ENCODE data around the gene LSM14A. TPM values are rescaled to one million over a fixed set of nuclear protein-coding genes. Genes with fewer than 3 reads are reported as not detected.

LSM14A gene
- total and polyA plus RNA-seq, 4 experiments from 2014 or later: 158 to 176 (median 170) TPM

GRCh38 chr19:34275705-34276104 lies 103.4 kb downstream of the LSM14A start:
- DNase-seq: no peak
- H3K4me1 Mint-ChIP-seq: peaks cover 41 to 78% (median 56%) of the 10 kb centered on the region in 4 donors
- Histone ChIP-seq H3K4me1 (ENCODE audit: insufficient read depth, low read length) (peaks cover 62% of the 10 kb centered on the region), H3K27me3 (ENCODE audit: insufficient read depth, low read length) (no peaks in the 10 kb centered on the region), H3K4me3 (ENCODE audit: low read length in 2 of 2) (no peak overlapping the region), H3K27ac (ENCODE audit: low read depth, low read length) (no peak overlapping the region), H3K9me3 (ENCODE audit: control insufficient read depth in 1 of 2, low read length in 2 of 2) (no peaks in the 10 kb centered on the region), H3K36me3 (ENCODE audit: insufficient read depth, low read length) (no peaks in the 10 kb centered on the region)
- intact Hi-C loops (cut with micrococcal nuclease): no loop called here
- peaks cover 0 to 2% (median 0%) of the 10 kb centered on the region in 8 donors for H3K9me3 Mint-ChIP-seq
- peak overlapping the region in 2 of 8 donors; percentile 7 to 36 for H3K4me3 Mint-ChIP-seq
- POLR2A ChIA-PET (ENCODE audit: partially characterized antibody): no interaction called here
- H3K27me3 Mint-ChIP-seq: no peaks in the 10 kb centered on the region
- H3K27ac Mint-ChIP-seq: peak overlapping the region in 3 of 7 donors; percentile 22 to 73 (median 32)
- peaks cover 7 to 12% of the 10 kb centered on the region in 2 donors for H3K36me3 Mint-ChIP-seq
- CTCF ChIA-PET (ENCODE audit: partially characterized antibody): no interaction called here

GRCh38 chr19:34276614-34277013 lies 104.3 kb downstream of the LSM14A start:
- no peak overlapping the region for H3K4me3 ChIP-seq (ENCODE audit: low read length in 2 of 2)
- peak overlapping the region in 5 of 7 donors; percentile 14 to 74 (median 57) for H3K27ac Mint-ChIP-seq
- peaks cover 52% of the 10 kb centered on the region for H3K4me1 ChIP-seq (ENCODE audit: insufficient read depth, low read length)

GRCh38 chr19:34277244-34277643 lies 104.9 kb downstream of the LSM14A start:
- peak overlapping the region in 5 of 7 donors; percentile 14 to 57 (median 42) for H3K27ac Mint-ChIP-seq
- no peak for DNase-seq
- H3K9me3 Mint-ChIP-seq: peaks cover 0 to 2% (median 0%) of the 10 kb centered on the region in 8 donors
- intact Hi-C loops (cut with micrococcal nuclease): no loop called here
- H3K27me3 Mint-ChIP-seq: no peaks in the 10 kb centered on the region
- Histone ChIP-seq H3K4me3 (ENCODE audit: low read length in 2 of 2) (no peak overlapping the region), H3K27me3 (ENCODE audit: insufficient read depth, low read length) (no peaks in the 10 kb centered on the region), H3K9me3 (ENCODE audit: control insufficient read depth in 1 of 2, low read length in 2 of 2) (no peaks in the 10 kb centered on the region), H3K36me3 (ENCODE audit: insufficient read depth, low read length) (no peaks in the 10 kb centered on the region), H3K4me1 (ENCODE audit: insufficient read depth, low read length) (peaks cover 46% of the 10 kb centered on the region), H3K27ac (ENCODE audit: low read depth, low read length) (no peak overlapping the region)
- peaks cover 42 to 76% (median 50%) of the 10 kb centered on the region in 4 donors for H3K4me1 Mint-ChIP-seq
- peaks cover 14 to 19% of the 10 kb centered on the region in 2 donors for H3K36me3 Mint-ChIP-seq
- ChIA-PET POLR2A (ENCODE audit: partially characterized antibody) (no interaction called here), CTCF (ENCODE audit: partially characterized antibody) (no interaction called here)
- H3K4me3 Mint-ChIP-seq: peak overlapping the region in 4 of 8 donors; percentile 4 to 63 (median 16)

More at GRCh38 chr19:34276614-34277013, 104.3 kb downstream of the LSM14A start:
- H3K27ac ChIP-seq (ENCODE audit: low read depth, low read length): no peak overlapping the region
- ChIA-PET CTCF (ENCODE audit: partially characterized antibody) (no interaction called here), POLR2A (ENCODE audit: partially characterized antibody) (no interaction called here)
- Mint-ChIP-seq H3K27me3 (no peaks in the 10 kb centered on the region), H3K36me3 (peaks cover 10 to 13% of the 10 kb centered on the region in 2 donors), H3K9me3 (peaks cover 0 to 2% (median 0%) of the 10 kb centered on the region in 8 donors), H3K4me1 (peaks cover 41 to 76% (median 54%) of the 10 kb centered on the region in 4 donors), H3K4me3 (peak overlapping the region in 5 of 8 donors; percentile 4 to 63 (median 27))
- DNase-seq: no peak
- intact Hi-C loops (cut with micrococcal nuclease): no loop called here
- H3K9me3 ChIP-seq (ENCODE audit: control insufficient read depth in 1 of 2, low read length in 2 of 2): no peaks in the 10 kb centered on the region
- H3K27me3 ChIP-seq (ENCODE audit: insufficient read depth, low read length): no peaks in the 10 kb centered on the region
- H3K36me3 ChIP-seq (ENCODE audit: insufficient read depth, low read length): no peaks in the 10 kb centered on the region

- peaks cover 15 to 18% of the 10 kb centered on the region in 2 donors for H3K36me3 Mint-ChIP-seq
- POLR2A ChIA-PET (ENCODE audit: partially characterized antibody): interaction anchor here (0.6 kb wide), 1 partner anchor 9 kb away, joined by 5 read pairs; no protein-coding TSS in a partner anchor
Observed at GRCh38 chr19:34278783-34279182, 106.5 kb downstream of the LSM14A start.

More at GRCh38 chr19:34278783-34279182, 106.5 kb downstream of the LSM14A start:
- no peaks in the 10 kb centered on the region for H3K9me3 ChIP-seq (ENCODE audit: control insufficient read depth in 1 of 2, low read length in 2 of 2)
- Mint-ChIP-seq H3K4me1 (peaks cover 41 to 75% (median 50%) of the 10 kb centered on the region in 4 donors), H3K27ac (peak overlapping the region in 4 of 7 donors; percentile 17 to 73 (median 30)), H3K4me3 (peak overlapping the region in 1 of 8 donors; percentile 25), H3K9me3 (peaks cover 0 to 2% (median 0%) of the 10 kb centered on the region in 8 donors), H3K27me3 (no peaks in the 10 kb centered on the region)
- no peak for DNase-seq
- H3K4me3 ChIP-seq (ENCODE audit: low read length in 2 of 2): no peak overlapping the region
- intact Hi-C loops (cut with micrococcal nuclease): no loop called here
- CTCF ChIA-PET (ENCODE audit: partially characterized antibody): no interaction called here
- no peaks in the 10 kb centered on the region for H3K27me3 ChIP-seq (ENCODE audit: insufficient read depth, low read length)
- H3K36me3 ChIP-seq (ENCODE audit: insufficient read depth, low read length): no peaks in the 10 kb centered on the region
- H3K27ac ChIP-seq (ENCODE audit: low read depth, low read length): no peak overlapping the region
- H3K4me1 ChIP-seq (ENCODE audit: insufficient read depth, low read length): peaks cover 38% of the 10 kb centered on the region

Other genes starting within 250 kb of the LSM14A start
- gene GARRE1, start 82.0 kb downstream of the LSM14A start, total RNA-seq: 10 to 100 TPM; 46.3 to 48.2 TPM
- gene GARRE1, start 82.0 kb downstream of the LSM14A start, polyA plus RNA-seq: 1 to 10 TPM; 3.5 to 7.5 TPM
- 100 to 1,000 TPM; 121 to 127 TPM for gene GPI, start 192.7 kb downstream of the LSM14A start, total RNA-seq
- gene GPI, start 192.7 kb downstream of the LSM14A start, polyA plus RNA-seq: 100 to 1,000 TPM; 127 to 156 TPM
- 10 to 100 TPM in 1 of 2 experiments, 1 to 10 TPM in 1; 8.8 to 12.3 TPM for gene PDCD2L, start 231.9 kb downstream of the LSM14A start, total RNA-seq
- 10 to 100 TPM; 11.4 to 18.9 TPM for gene PDCD2L, start 231.9 kb downstream of the LSM14A start, polyA plus RNA-seq